NCI-H82 (cell line): ENCODE results near the gene GCNT1.
"Not testable (repeated sequence)": the region's sequence is repeated elsewhere in the genome, so short reads cannot be mapped to it uniquely, and the experiment has no call there.

ENCODE experiments used
- DNase-seq: peaks from one replicate; lab custom pipeline; 2025; lab: John Stamatoyannopoulos, UW

GCNT1 gene

GRCh38 chr9:76443887-76444286, 15.1 kb upstream of the GCNT1 start:
- no peak for DNase-seq

- no peak for DNase-seq
Measured at GRCh38 chr9:76444322-76444929, 14.6 kb upstream of the GCNT1 start.

- DNase-seq: no peak
Measured at GRCh38 chr9:76445976-76446375, 13.0 kb upstream of the GCNT1 start.

- DNase-seq: no peak
Measured at GRCh38 chr9:76448501-76448900, 10.5 kb upstream of the GCNT1 start.

GRCh38 chr9:76451234-76451633, 7.7 kb upstream of the GCNT1 start:
- no peak for DNase-seq

GRCh38 chr9:76452839-76453238, 6.1 kb upstream of the GCNT1 start:
- DNase-seq: no peak

- DNase-seq: no peak
Measured at GRCh38 chr9:76453785-76454184, 5.2 kb upstream of the GCNT1 start.

GRCh38 chr9:76454311-76454710, 4.7 kb upstream of the GCNT1 start:
- peak; percentile 66 for DNase-seq

- peak; percentile 67 for DNase-seq
Measured at GRCh38 chr9:76456202-76456926, 2.6 kb upstream of the GCNT1 start.

GRCh38 chr9:76459694-76460635, 983 bp downstream of the GCNT1 start:
- peak; percentile 54 for DNase-seq

GRCh38 chr9:76462126-76462525, 3.1 kb downstream of the GCNT1 start:
- no peak for DNase-seq

GRCh38 chr9:76463211-76463610, 4.2 kb downstream of the GCNT1 start:
- DNase-seq: no peak

GRCh38 chr9:76464706-76465105, 5.7 kb downstream of the GCNT1 start:
- no peak for DNase-seq

- no peak for DNase-seq
Measured at GRCh38 chr9:76465442-76466298, 6.7 kb downstream of the GCNT1 start.

- no peak for DNase-seq
Measured at GRCh38 chr9:76466299-76466605, 7.3 kb downstream of the GCNT1 start.

GRCh38 chr9:76474419-76474818, 15.4 kb downstream of the GCNT1 start:
- no peak for DNase-seq

- no peak for DNase-seq
Measured at GRCh38 chr9:76475686-76476085, 16.7 kb downstream of the GCNT1 start.

GRCh38 chr9:76477818-76478217, 18.8 kb downstream of the GCNT1 start:
- DNase-seq: not testable (repeated sequence)

- DNase-seq: no peak
Measured at GRCh38 chr9:76478226-76478625, 19.2 kb downstream of the GCNT1 start.

- DNase-seq: not testable (repeated sequence)
Measured at GRCh38 chr9:76479337-76479736, 20.4 kb downstream of the GCNT1 start.

- no peak for DNase-seq
Measured at GRCh38 chr9:76486151-76486550, 27.2 kb downstream of the GCNT1 start.
